ENCODE results near the gene SPG7.

SPG7 gene

DNA sequence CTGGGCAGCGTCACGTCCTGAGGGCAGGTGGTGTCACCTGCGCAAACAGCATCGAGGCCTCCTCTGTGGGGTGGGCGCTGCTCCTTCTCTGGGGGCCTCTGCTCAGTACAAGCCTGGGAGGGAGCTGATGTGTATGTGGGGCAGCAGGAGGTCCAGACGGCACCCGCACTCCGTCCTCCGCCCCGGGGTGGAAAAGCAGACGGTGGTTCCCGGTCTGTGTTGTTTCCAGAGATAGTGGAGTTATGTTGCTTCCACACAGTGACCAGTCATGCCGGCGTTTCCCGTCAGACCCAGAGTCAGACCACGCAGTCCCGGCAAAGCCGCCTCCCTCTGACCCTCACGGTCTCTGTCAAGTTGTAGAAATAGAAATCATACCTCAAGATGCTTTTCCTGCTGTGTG is 38.6 kb downstream of the SPG7 start:
- peaks cover 14% of the 10 kb centered on the region for H3K4me1 ChIP-seq (ENCODE audit: insufficient read depth, low read length, severe bottlenecking)
- no peak overlapping the region for H2AFZ ChIP-seq (ENCODE audit: low read length)
- H3K27ac ChIP-seq (ENCODE audit: low read depth, low read length, poor library complexity, severe bottlenecking): no peak overlapping the region
- no peaks in the 10 kb centered on the region for H3K9me3 ChIP-seq (ENCODE audit: low read length)
- H3K4me3 ChIP-seq (ENCODE audit: low read depth, low read length, poor library complexity, severe bottlenecking): no peak overlapping the region
- no peak overlapping the region for H3K4me2 ChIP-seq (ENCODE audit: low read length)
- H3K36me3 ChIP-seq (ENCODE audit: insufficient read depth, low read length): peaks cover 71% of the 10 kb centered on the region
- H3F3A ChIP-seq (ENCODE audit: insufficient read depth, low read length): no peaks in the 10 kb centered on the region
- no peaks in the 10 kb centered on the region for H3K9me2 ChIP-seq (ENCODE audit: low read depth, low read length)
- no peak overlapping the region for H3K9ac ChIP-seq (ENCODE audit: low read length)
- no peaks in the 10 kb centered on the region for H3K79me2 ChIP-seq (ENCODE audit: insufficient read depth, low read length)
- H3K27me3 ChIP-seq (ENCODE audit: insufficient read depth, low read length): no peaks in the 10 kb centered on the region
- H4K20me1 ChIP-seq (ENCODE audit: insufficient read depth, low read length): no peaks in the 10 kb centered on the region
- TF ChIP-seq, protein P1, sequence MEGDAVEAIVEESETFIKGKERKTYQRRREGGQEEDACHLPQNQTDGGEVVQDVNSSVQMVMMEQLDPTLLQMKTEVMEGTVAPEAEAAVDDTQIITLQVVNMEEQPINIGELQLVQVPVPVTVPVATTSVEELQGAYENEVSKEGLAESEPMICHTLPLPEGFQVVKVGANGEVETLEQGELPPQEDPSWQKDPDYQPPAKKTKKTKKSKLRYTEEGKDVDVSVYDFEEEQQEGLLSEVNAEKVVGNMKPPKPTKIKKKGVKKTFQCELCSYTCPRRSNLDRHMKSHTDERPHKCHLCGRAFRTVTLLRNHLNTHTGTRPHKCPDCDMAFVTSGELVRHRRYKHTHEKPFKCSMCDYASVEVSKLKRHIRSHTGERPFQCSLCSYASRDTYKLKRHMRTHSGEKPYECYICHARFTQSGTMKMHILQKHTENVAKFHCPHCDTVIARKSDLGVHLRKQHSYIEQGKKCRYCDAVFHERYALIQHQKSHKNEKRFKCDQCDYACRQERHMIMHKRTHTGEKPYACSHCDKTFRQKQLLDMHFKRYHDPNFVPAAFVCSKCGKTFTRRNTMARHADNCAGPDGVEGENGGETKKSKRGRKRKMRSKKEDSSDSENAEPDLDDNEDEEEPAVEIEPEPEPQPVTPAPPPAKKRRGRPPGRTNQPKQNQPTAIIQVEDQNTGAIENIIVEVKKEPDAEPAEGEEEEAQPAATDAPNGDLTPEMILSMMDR (IDR thresholded peaks at IDR 0.05; ENCODE audit: low read length): no peak

DNA sequence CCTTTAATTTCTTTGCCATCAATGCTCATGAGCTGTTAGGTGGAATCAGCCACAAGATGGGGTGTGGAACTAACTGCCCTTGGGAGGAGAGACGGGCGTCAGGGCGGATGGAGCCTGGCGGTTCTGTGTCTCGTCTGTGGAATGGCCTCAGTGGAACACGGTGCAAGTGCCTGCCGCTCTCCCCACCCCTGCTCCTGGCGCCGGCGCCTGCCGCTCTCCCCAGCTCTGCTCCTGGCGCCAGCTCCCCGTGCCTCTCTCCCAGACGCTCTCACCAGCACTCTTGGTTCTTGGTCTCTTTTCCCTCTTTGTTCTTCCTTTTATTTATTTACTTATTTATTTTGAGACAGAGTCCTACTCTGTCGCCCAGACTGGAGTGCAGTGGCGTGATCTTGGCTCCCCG is 39.1 kb downstream of the SPG7 start:
- H3K27ac ChIP-seq (ENCODE audit: low read depth, low read length, poor library complexity, severe bottlenecking): no peak overlapping the region
- no peak overlapping the region for H3K4me2 ChIP-seq (ENCODE audit: low read length)
- no peaks in the 10 kb centered on the region for H3F3A ChIP-seq (ENCODE audit: insufficient read depth, low read length)
- H3K79me2 ChIP-seq (ENCODE audit: insufficient read depth, low read length): no peaks in the 10 kb centered on the region
- H3K36me3 ChIP-seq (ENCODE audit: insufficient read depth, low read length): peaks cover 75% of the 10 kb centered on the region
- H3K4me3 ChIP-seq (ENCODE audit: low read depth, low read length, poor library complexity, severe bottlenecking): no peak overlapping the region
- TF ChIP-seq, protein P1 (IDR thresholded peaks at IDR 0.05; ENCODE audit: low read length): no peak
- H2AFZ ChIP-seq (ENCODE audit: low read length): no peak overlapping the region
- no peaks in the 10 kb centered on the region for H3K27me3 ChIP-seq (ENCODE audit: insufficient read depth, low read length)
- no peak overlapping the region for H3K9ac ChIP-seq (ENCODE audit: low read length)
- no peaks in the 10 kb centered on the region for H3K9me2 ChIP-seq (ENCODE audit: low read depth, low read length)
- no peaks in the 10 kb centered on the region for H3K9me3 ChIP-seq (ENCODE audit: low read length)
- peaks cover 14% of the 10 kb centered on the region for H3K4me1 ChIP-seq (ENCODE audit: insufficient read depth, low read length, severe bottlenecking)
- H4K20me1 ChIP-seq (ENCODE audit: insufficient read depth, low read length): no peaks in the 10 kb centered on the region

DNA sequence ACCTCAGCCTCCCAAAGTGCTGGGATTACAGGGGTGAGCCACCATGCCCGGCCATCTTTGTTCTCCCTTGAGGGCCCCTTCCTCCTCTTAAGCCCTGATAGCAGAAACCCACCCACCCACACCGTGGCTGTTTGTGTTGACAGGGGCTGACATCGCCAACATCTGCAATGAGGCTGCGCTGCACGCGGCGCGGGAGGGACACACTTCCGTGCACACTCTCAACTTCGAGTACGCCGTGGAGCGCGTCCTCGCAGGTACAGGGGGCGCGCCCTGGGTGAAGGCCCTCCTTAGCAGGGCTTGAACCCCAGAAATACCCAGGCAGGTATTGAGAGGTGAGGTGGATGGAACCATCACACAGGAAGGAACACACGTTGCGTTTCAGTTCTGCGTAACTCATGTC is 39.7 kb downstream of the SPG7 start:
- no peaks in the 10 kb centered on the region for H3K27me3 ChIP-seq (ENCODE audit: insufficient read depth, low read length)
- H3K4me3 ChIP-seq (ENCODE audit: low read depth, low read length, poor library complexity, severe bottlenecking): no peak overlapping the region
- H3K9ac ChIP-seq (ENCODE audit: low read length): no peak overlapping the region
- TF ChIP-seq, protein P1 (IDR thresholded peaks at IDR 0.05; ENCODE audit: low read length): no peak
- no peak for TF ChIP-seq EZH2 (IDR thresholded peaks at IDR 0.05; ENCODE audit: borderline replicate concordance, low read length)
- H3K79me2 ChIP-seq (ENCODE audit: insufficient read depth, low read length): no peaks in the 10 kb centered on the region
- no peaks in the 10 kb centered on the region for H4K20me1 ChIP-seq (ENCODE audit: insufficient read depth, low read length)
- H3F3A ChIP-seq (ENCODE audit: insufficient read depth, low read length): no peaks in the 10 kb centered on the region
- H3K36me3 ChIP-seq (ENCODE audit: insufficient read depth, low read length): peaks cover 75% of the 10 kb centered on the region
- no peak overlapping the region for H2AFZ ChIP-seq (ENCODE audit: low read length)
- no peak overlapping the region for H3K4me2 ChIP-seq (ENCODE audit: low read length)
- no peaks in the 10 kb centered on the region for H3K9me3 ChIP-seq (ENCODE audit: low read length)
- no peaks in the 10 kb centered on the region for H3K9me2 ChIP-seq (ENCODE audit: low read depth, low read length)
- no peak overlapping the region for H3K27ac ChIP-seq (ENCODE audit: low read depth, low read length, poor library complexity, severe bottlenecking)
- peaks cover 14% of the 10 kb centered on the region for H3K4me1 ChIP-seq (ENCODE audit: insufficient read depth, low read length, severe bottlenecking)
